GM12878 (cell line): ENCODE results near the gene KLF3. TPM values are rescaled to one million over a fixed set of nuclear protein-coding genes. Genes with fewer than 3 reads are reported as not detected.

Source experiments
- ATAC-seq: fragments of 200-7000 bp; cut with Tn5 transposase; 3 replicates; pipeline ENCODE4 v1.9.1; 2020; ENCODE audit warnings: mild to moderate bottlenecking, moderate library complexity
- BruUV-seq: library from RNA; stranded (reverse); fragments of 400-500 nt; replicated peaks from 2 replicates; lab custom pipeline; 2021; lab: Mats Ljungman, UMichigan
- CTCF ChIA-PET: fragments of 300-600 bp; sonication (Branson Sonifier 250); formaldehyde crosslinking; extraction: SDS; loops from one replicate; lab custom pipeline; 2021; ENCODE audit warnings: inconsistent platforms; lab: Yijun Ruan, JAX
- POLR2A ChIA-PET: fragments of 350-600 bp; formaldehyde crosslinking; extraction: SDS; loops from one replicate; lab custom pipeline; 2021; ENCODE audit warnings: inconsistent platforms; lab: Charles Lee
- RAD21 ChIA-PET: fragments of 300-600 bp; sonication (Branson Sonifier 250); formaldehyde crosslinking; loops from one replicate; lab custom pipeline; 2023; ENCODE audit warnings: antibody characterized with exemption; ENCODE audit not compliant: unreplicated experiment; lab: Charles Lee
- SMC1A ChIA-PET: fragments of 300-600 bp; sonication (Branson Sonifier 250); formaldehyde crosslinking; loops from one replicate; lab custom pipeline; 2023; ENCODE audit not compliant: unreplicated experiment, uncharacterized antibody; lab: Charles Lee
- DNase-seq: peaks from one replicate; pipeline ENCODE4 v3.0.0-alpha.2; 2011; ENCODE audit warnings: low read depth, low spot score
- FAIRE-seq: peaks from 3 replicates; lab custom pipeline; 2011; peaks lifted over from hg19 to GRCh38; lab: Jason Lieb, UNC
- H2AFZ ChIP-seq: 2 replicates; pipeline ENCODE4 v1.6.0; 2011; ENCODE audit warnings: low read depth, low read length, control low read depth; ENCODE audit not compliant: control insufficient read depth
- H3K27ac ChIP-seq: 2 replicates; pipeline ENCODE4 v1.5.1; 2011; ENCODE audit warnings: control low read depth; ENCODE audit not compliant: control insufficient read depth, insufficient read depth
- H3K27me3 ChIP-seq, 2 experiments: replicated peaks in 1 of 2; 2 replicates each; pipeline versions ENCODE4 v1.6.0 to v1.6.1; 2011; ENCODE audit warnings: low read length in 1 of 2; ENCODE audit not compliant: control insufficient read depth in 2 of 2, insufficient read depth in 2 of 2
- H3K36me3 ChIP-seq, 2 experiments: 2 replicates each; pipeline ENCODE4 v1.5.1; 2011; ENCODE audit warnings: low read length in 1 of 2; ENCODE audit not compliant: control insufficient read depth in 2 of 2, insufficient read depth in 2 of 2
- H3K4me1 ChIP-seq: 2 replicates; pipeline ENCODE4 v1.6.1; 2011; ENCODE audit warnings: mild to moderate bottlenecking, low read length, moderate library complexity, mixed read lengths; ENCODE audit not compliant: control insufficient read depth, insufficient read depth
- H3K4me2 ChIP-seq: 2 replicates; pipeline ENCODE4 v1.6.0; 2011; ENCODE audit warnings: control low read depth; ENCODE audit not compliant: control insufficient read depth, insufficient read depth
- H3K4me3 ChIP-seq: fragments of 200-600 bp; sonication (generic); 2 replicates; pipeline ENCODE4 v1.5.1; 2016
- H3K79me2 ChIP-seq: 2 replicates; pipeline ENCODE4 v1.6.0; 2011; ENCODE audit warnings: low read length; ENCODE audit not compliant: control insufficient read depth, insufficient read depth
- H3K9ac ChIP-seq: 2 replicates; pipeline ENCODE4 v1.8.0; 2011; ENCODE audit warnings: low read length, control low read depth, mixed read lengths; ENCODE audit not compliant: control insufficient read depth, insufficient read depth
- H3K9me3 ChIP-seq: replicated peaks from 3 replicates; pipeline ENCODE4 v1.5.1; 2011; ENCODE audit warnings: mild to moderate bottlenecking, low read length; ENCODE audit not compliant: control insufficient read depth, insufficient read depth
- H4K20me1 ChIP-seq: 2 replicates; pipeline ENCODE4 v1.6.0; 2011; ENCODE audit not compliant: control insufficient read depth, insufficient read depth
- EZH2 ChIP-seq: IDR thresholded peaks from 2 replicates; pipeline ENCODE4 v1.6.1; 2012; ENCODE audit warnings: low read depth, mild to moderate bottlenecking, control low read depth, inconsistent platforms, low read length, borderline replicate concordance; ENCODE audit not compliant: control insufficient read depth
- GATAD2B ChIP-seq: fragments of 450-650 bp; conservative IDR thresholded peaks from 2 replicates; pipeline ENCODE4 v1.6.1; 2017; ENCODE audit warnings: low read depth, mild to moderate bottlenecking, moderate library complexity
- HSF1 ChIP-seq: fragments of 150-350 bp; IDR thresholded peaks from 2 replicates; pipeline ENCODE4 v1.6.1; 2014; ENCODE audit warnings: mild to moderate bottlenecking, low read depth, low read length
- JUNB ChIP-seq: IDR thresholded peaks from 2 replicates; pipeline ENCODE4 v1.6.1; 2016; ENCODE audit warnings: antibody characterized with exemption, mild to moderate bottlenecking
- KLF5 ChIP-seq: fragments of 450-650 bp; IDR thresholded peaks from 2 replicates; pipeline ENCODE4 v1.6.1; 2014; ENCODE audit warnings: mild to moderate bottlenecking; ENCODE audit not compliant: partially characterized antibody
- MAX ChIP-seq: IDR thresholded peaks from 2 replicates; pipeline ENCODE4 v1.6.1; 2012; ENCODE audit warnings: low read depth, low read length, improper control_type of control experiment
- PAX8 ChIP-seq: fragments of 450-650 bp; IDR thresholded peaks from 2 replicates; pipeline ENCODE4 v1.6.1; 2017; ENCODE audit warnings: mild to moderate bottlenecking, moderate library complexity
- RBBP5 ChIP-seq: fragments of 200-600 bp; sonication (generic); conservative IDR thresholded peaks from 2 replicates; pipeline ENCODE4 v1.6.1; 2016
- RELA ChIP-seq: fragments of 450-650 bp; IDR thresholded peaks from 2 replicates; pipeline ENCODE4 v1.8.0; 2014; ENCODE audit warnings: borderline replicate concordance; ENCODE audit not compliant: partially characterized antibody
- REST ChIP-seq: IDR thresholded peaks from 2 replicates; pipeline ENCODE4 v1.6.1; 2012; ENCODE audit warnings: mild to moderate bottlenecking, low read depth, low read length
- SREBF2 ChIP-seq: IDR thresholded peaks from 2 replicates; pipeline ENCODE4 v1.6.1; 2012; ENCODE audit warnings: mild to moderate bottlenecking, low read length
- STAT1 ChIP-seq: fragments of 450-650 bp; conservative IDR thresholded peaks from 2 replicates; pipeline ENCODE4 v1.6.1; 2014; ENCODE audit warnings: antibody characterized with exemption, mild to moderate bottlenecking
- STAT3 ChIP-seq: IDR thresholded peaks from 2 replicates; pipeline ENCODE4 v1.6.1; 2011; ENCODE audit warnings: low read depth, low read length, improper control_type of control experiment
- SUPT20H ChIP-seq: IDR thresholded peaks from 2 replicates; pipeline ENCODE4 v1.6.1; 2011; ENCODE audit warnings: low read depth, mild to moderate bottlenecking, low read length, moderate library complexity, borderline replicate concordance; ENCODE audit not compliant: control insufficient read depth
- ZBTB4 ChIP-seq: fragments of 450-650 bp; formaldehyde crosslinking; IDR thresholded peaks from 2 replicates; pipeline ENCODE4 v1.4.0; 2022; ENCODE audit warnings: mild to moderate bottlenecking, moderate library complexity
- WGBS: methylation state at CpG from one replicate; pipeline ENCODE4 v1.1.6; 2016; ENCODE audit warnings: low lambda C conversion rate; ENCODE audit not compliant: insufficient replicate concordance, insufficient coverage; ENCODE audit errors: missing lambda C conversion rate; 5-methylcytosine and 5-hydroxymethylcytosine counted together
- in situ Hi-C: fragments of 300-500 bp; cut with MboI; formaldehyde crosslinking; loops from 9 replicates; pipeline ENCODE4 v1.14.3; 2018; ENCODE audit warnings: mixed read lengths
- intact Hi-C: fragments of 100-400 bp; cut with micrococcal nuclease; formaldehyde crosslinking; loops from one replicate; pipeline ENCODE4 v1.14.2; 2022; ENCODE audit not compliant: unreplicated experiment
- polyA plus RNA-seq, 11 experiments: library from polyadenylated mRNA; depleted of rRNA in 4 of 11; unstranded in 6 of 11; stranded (reverse) in 5 of 11; fragments of >200 nt; fragmentation: Nextera tagmentation in 4 of 11; fragmentation: Illumina TruSeq in 1 of 11; extraction: Ambion mirVana in 4 of 11; extraction: Trizol in 1 of 11; gene quantifications; 1 replicate in 1 of 11; 2 replicates in 10 of 11; pipeline versions ENCODE4 v1.2.1 to v1.2.3, GENCODE V29; 2011 to 2016; ENCODE audit warnings: inconsistent platforms in 2 of 11, missing spikeins in 2 of 11, low read depth in 1 of 11
- total RNA-seq, 4 experiments: library from RNA; depleted of rRNA in 3 of 4; stranded (reverse); fragments of >200 nt in 3 of 4; fragmentation: Illumina TruSeq in 1 of 4; extraction: Trizol in 1 of 4; gene quantifications; 2 replicates each; pipeline versions ENCODE4 v1.2.1 to v1.2.3, GENCODE V29; 2013 to 2021

KLF3 gene
- total and polyA plus RNA-seq, 10 of the 15 experiments (the other 5 are each of a cell fraction or from before 2014, with no cell fraction given), result 1.4 to 5.8 (median 2.1) TPM

GRCh38 chr4:38623260-38623659 is 40.7 kb upstream of the KLF3 start:
- intact Hi-C loops (no loop called here), in situ Hi-C loops (no loop called here)
- Histone ChIP-seq H3K4me3 (no peak overlapping the region), H3K27me3 (no peaks in the 10 kb centered on the region), H2AFZ (no peak overlapping the region), H4K20me1 (no peaks in the 10 kb centered on the region), H3K9ac (no peak overlapping the region), H3K4me2 (no peak overlapping the region), H3K79me2 (no peaks in the 10 kb centered on the region), H3K27ac (no peak overlapping the region), H3K4me1 (no peaks in the 10 kb centered on the region), H3K36me3 (no peaks in the 10 kb centered on the region), H3K9me3 (no peaks in the 10 kb centered on the region)
- no peak for FAIRE-seq
- CTCF ChIA-PET, result interaction anchor here (1.3 to 1.7 kb wide), 2 partner anchors 11 to 53 kb away, joined by 4 to 5 read pairs; no protein-coding TSS in a partner anchor
- no peak for ATAC-seq
- POLR2A ChIA-PET, result interaction anchor here (0.7 kb wide), 1 partner anchor 309 kb away, joined by 3 read pairs; no protein-coding TSS in a partner anchor
- no TSS peak for BruUV-seq
- no peak for TF ChIP-seq STAT3
- no peak for TF ChIP-seq MAX
- no peak for TF ChIP-seq RELA
- TF ChIP-seq SREBF2, result no peak
- TF ChIP-seq REST, result no peak
- TF ChIP-seq ZBTB4 (CRISPR knock-in tag), result no peak
- TF ChIP-seq EZH2, result no peak
- no peak for TF ChIP-seq PAX8
- no peak for TF ChIP-seq STAT1
- TF ChIP-seq KLF5, result no peak
- TF ChIP-seq JUNB, result no peak
- TF ChIP-seq GATAD2B, result no peak
- no peak for TF ChIP-seq SUPT20H
- TF ChIP-seq RBBP5, result no peak
- TF ChIP-seq HSF1, result no peak
- 100% methylated on average over 2 of the region's 2 CpGs for WGBS
- SMC1A ChIA-PET, result interaction anchor here (0.6 kb wide), 2 partner anchors 25 to 36 kb away, joined by 3 read pairs; no protein-coding TSS in a partner anchor
- RAD21 ChIA-PET, result interaction anchor here (0.6 kb wide), 1 partner anchor 298 kb away, joined by 4 read pairs; no protein-coding TSS in a partner anchor
- DNase-seq, result no peak
